ENCODE measurements around the gene AMMECR1. TPM values are rescaled to one million over a fixed set of nuclear protein-coding genes. Genes with fewer than 3 reads are reported as not detected.

Gene AMMECR1
- total RNA-seq, 1 experiment from 2014 or later, result 9.4 TPM

DNA sequence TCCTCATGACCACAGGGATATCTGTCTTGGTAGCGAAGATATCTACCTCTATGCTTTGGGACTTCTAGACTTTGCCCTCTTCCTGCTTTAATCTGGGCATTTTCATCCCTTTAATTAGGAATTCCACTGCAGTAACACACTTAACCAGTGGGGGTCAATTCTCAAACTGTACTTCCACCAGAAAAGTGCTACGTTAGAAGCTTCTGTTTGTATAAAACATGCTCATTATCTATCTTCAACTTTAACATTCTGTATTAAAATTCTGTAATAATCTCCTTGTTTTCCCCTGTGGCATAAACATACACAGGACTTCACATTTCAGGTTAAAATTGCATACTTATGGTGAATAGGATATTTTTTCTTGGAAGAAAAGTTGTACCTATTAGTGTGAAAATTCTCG, 105.6 kb downstream of the AMMECR1 start:
- no peak for DNase-seq (ENCODE audit: low read depth)

DNA sequence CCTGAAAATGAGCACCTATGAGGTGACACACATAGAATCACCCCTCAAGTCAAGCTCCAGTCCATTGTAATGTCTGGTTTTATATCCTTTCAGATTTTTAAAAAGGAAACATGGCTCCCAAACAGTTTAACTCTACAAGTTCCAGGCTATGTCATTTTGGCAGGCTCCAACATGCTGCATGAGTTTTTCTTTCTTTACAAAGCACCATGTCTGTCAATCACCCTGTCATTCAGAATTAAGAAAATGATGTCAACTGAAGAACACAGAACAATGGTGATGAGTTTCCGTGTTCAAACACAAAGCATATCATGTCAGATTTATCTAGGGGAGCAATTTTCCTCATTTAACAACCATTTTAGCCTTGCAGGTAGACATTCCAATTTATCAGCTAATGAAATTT, 106.5 kb downstream of the AMMECR1 start:
- DNase-seq (ENCODE audit: low read depth), result no peak

DNA sequence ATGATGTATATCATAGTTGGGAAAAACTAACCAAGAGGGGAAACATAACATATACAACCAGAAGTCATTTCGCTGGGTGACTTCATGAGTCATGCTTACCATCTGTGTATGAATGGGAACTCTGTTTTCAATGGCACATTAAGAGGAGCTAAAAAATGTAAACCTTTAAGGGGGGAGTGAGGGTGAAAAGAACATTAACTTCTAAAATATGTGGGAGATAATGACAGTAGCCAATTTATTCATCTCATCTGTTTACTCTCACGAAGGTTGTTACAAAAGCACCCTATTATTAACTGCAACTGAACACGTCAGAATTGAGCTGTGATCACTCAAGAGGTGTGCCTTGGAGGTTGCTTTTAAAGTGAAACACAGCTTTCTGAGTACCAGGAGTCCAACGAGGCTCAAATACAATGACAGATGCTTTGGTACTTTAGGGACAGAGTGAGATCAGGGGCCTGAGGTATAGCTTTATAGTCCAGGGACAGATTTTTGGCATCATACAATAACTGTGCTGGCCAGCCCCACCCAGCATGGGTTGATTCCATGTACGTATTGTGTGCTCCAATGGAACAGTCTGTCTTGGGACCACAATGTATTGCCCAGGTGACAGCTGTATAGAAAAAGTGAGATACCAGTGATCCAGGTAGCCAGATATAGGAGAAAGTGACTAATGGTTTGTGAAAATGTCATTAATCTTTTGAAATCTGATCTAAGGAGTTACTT, 107.3 kb downstream of the AMMECR1 start:
- peak; percentile 43 for DNase-seq (ENCODE audit: low read depth)

DNA sequence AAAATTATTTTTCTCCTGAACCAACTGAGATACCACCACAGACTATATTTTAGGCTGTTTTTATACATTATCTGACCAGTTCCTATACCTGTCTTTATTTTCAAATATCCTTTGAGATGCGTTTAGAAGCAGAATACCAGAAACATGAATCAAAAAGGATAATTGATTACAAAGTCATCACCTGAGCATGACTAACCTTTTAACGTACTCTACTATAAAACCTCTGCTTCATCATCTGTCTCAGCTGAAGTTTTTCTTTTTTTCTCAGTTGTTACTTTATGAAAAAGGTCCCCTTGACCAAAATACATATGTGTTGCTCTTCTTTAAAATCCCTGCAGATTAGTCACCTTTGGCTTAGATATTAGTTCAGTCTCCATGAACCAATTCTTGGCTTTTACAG, 109.8 kb downstream of the AMMECR1 start:
- no peak for DNase-seq (ENCODE audit: low read depth)

DNA sequence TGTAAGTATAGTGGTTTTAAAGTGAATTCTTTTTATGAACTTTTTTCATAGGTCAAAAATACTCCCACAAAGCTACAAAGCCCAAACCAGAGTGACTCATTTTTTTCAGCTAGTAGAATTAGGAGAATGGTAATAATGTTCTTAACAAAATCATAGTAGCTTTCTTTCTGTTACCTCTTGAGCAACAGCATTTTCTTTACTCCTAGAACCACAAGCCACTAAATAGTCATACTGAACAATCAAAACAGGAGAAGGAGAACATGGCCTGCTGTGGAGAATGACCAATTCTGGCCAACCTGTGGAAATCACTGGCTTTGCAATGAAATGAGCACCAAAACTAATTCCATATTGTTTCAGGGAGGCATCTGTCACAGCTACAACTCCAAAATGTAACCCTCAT, 112.9 kb downstream of the AMMECR1 start:
- no peak for DNase-seq (ENCODE audit: low read depth)

DNA sequence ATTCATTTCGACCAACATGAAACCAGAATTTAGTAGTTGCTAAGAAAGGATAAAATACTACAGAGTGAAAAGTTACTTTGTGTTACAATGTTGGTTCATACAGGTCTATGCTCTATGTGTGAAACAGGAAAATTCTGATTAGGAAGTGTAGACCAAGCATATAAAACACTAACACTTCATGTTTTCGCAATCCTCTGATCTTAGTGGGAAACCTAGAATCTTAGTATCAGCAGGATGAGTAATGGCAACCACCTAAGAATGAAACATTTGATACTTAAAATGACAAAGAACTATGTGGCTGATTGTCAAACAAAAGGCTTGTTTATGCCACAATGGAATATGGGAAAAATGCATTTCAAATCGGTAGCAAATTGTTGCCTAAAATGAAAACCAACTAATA, 116.1 kb downstream of the AMMECR1 start:
- no peak for DNase-seq (ENCODE audit: low read depth)

DNA sequence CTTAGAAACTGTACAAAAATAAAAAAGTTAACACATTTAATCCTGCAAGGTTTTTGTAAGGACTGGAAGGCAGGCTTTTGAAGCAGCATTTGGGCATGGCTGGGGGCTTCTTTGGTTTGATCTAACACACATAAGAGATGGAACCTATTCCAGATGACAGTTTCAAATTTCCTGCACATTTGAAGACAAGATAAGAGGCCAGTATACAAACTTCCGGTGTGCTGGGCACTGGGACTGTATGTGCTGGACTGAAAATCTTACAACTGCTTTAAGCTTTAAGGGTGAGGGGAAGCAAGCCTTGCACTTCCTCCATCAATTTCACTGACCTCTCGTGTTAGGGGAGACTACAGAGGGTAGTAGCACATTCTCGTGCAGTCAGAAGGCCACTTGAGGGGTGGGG, 122.9 kb downstream of the AMMECR1 start:
- no peak for DNase-seq (ENCODE audit: low read depth)

DNA sequence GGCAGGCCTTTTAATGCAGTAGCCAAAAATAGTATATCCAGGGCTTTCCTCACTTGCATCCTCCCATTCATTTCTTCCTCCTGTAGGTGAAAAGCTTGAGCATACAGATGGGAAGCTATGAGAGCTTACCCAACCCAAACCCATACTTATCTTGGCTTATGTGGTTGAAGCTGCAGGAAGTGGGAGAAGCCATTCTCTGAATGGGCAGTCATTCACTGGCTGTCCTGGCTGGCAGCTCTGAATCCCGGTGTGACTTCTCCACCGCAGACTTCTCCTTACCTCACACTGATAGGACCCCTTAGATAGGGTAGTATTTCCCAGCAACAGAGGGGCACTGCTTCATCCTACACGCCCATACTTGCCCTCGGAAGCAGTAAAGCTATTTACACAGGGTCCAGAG, 125.4 kb downstream of the AMMECR1 start:
- no peak for DNase-seq (ENCODE audit: low read depth)

DNA sequence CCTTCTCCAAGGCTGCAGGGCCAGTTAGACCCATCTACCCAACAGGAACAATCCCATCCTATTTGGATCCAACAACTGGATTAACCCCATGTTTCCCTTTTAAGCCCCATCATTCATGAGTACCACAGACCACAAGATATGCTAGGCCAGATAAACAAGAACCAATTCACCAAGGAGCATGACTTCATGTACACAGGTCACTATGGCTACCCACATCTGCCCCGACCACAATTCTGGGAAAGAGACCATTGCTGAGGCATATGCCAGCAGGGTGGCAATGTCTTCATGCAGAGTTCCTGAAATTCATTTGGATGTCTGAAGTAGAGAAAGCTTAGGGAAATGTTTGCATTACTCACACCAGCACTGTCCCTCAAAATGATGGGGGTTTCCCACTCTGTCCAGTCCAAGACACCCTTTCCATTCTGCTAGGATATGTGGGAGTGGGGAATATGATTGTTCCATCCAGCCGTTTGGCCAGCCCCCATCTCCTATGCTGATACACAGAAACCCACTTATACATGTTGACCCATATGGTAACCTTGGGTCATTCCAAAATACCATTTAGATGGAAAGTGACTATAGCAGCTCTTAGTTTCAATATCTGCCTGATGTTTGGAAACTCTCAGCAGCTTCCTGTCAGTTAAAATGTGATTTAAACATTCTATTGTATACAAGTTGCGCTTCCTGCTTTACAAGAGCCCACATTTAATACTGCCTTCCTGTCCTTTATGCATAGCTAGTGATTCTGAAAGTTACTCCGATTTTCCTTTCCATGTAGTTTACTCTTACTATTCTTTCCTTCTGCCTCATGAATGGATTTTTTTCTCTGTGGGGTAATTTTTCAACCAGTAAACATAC, 129.0 kb downstream of the AMMECR1 start:
- DNase-seq (ENCODE audit: low read depth), result peak; percentile 37

- DNase-seq (ENCODE audit: low read depth), result no peak
Measured at GRCh38 chrX:110183314-110183713, 134.6 kb downstream of the AMMECR1 start.

DNA sequence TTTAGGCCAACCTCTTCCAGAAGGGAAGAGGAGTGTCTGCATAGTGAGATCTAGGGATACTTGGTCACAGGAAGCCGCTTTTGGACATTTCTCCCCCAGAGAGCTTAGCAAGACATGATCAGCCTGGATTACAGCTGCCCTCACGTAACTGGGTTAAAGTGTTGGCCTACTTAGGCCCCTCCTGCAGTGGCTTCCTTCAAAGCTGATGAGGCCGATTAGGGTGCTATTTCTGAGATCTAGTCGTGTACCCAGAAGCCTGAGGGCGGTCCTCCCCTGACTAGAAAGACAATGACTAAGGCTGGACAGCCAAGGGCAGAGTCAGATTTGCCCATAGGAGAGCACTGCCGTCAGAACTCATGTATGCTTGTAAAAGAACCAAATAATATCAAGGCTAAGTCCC, 135.0 kb downstream of the AMMECR1 start:
- no peak for DNase-seq (ENCODE audit: low read depth)

GRCh38 chrX:110182362-110182761, 135.5 kb downstream of the AMMECR1 start:
- no peak for DNase-seq (ENCODE audit: low read depth)

GRCh38 chrX:110181459-110182137, 136.3 kb downstream of the AMMECR1 start:
- DNase-seq (ENCODE audit: low read depth), result no peak

DNA sequence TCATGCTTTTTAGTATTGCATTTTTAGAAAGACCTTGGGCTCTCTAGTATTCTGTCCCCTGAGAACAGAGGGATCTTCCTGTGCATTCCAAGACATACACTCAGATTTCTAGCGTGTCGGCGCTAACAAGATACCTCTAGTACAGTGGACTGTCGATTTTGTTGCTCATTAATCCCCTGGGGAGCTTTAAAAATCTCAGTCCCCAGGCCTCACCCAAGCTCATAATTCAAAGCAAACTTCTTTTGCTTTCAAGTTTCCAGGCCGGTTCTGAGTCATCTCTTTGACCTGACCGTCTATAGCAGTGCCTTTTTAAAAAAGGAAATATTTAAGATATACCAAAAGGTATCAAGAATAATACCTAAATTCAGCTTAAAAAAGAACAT, 137.0 kb downstream of the AMMECR1 start:
- peak; percentile 26 for DNase-seq (ENCODE audit: low read depth)

- peak; percentile 58 for DNase-seq (ENCODE audit: low read depth)
Measured at GRCh38 chrX:110180176-110180927, 137.5 kb downstream of the AMMECR1 start.

GRCh38 chrX:110178179-110178865, 139.6 kb downstream of the AMMECR1 start:
- DNase-seq (ENCODE audit: low read depth), result no peak

GRCh38 chrX:110175696-110176095, 142.2 kb downstream of the AMMECR1 start:
- no peak for DNase-seq (ENCODE audit: low read depth)

DNA sequence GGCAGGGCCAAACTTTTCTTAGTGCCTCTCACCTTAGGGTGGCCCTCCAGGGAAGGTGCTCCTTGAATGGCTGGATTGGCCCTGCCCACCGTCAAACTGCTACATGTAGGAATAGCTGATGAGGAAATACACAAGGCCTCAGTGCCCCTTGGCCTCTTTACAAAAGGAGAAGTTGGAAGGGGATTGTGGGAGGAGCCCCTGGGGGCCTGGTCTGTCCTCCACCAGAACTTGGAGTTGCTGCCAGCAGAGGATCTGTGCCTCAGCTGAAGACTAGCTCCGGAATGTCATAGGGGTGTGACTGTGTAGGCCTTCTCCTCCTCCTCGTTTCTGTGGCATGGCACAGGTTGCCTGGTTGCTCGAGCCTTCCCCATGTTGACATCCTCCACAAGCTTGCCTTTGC, 142.7 kb downstream of the AMMECR1 start:
- DNase-seq (ENCODE audit: low read depth), result no peak

GRCh38 chrX:110173192-110174175, 144.4 kb downstream of the AMMECR1 start:
- no peak for DNase-seq (ENCODE audit: low read depth)

GRCh38 chrX:110172215-110172614, 145.7 kb downstream of the AMMECR1 start:
- no peak for DNase-seq (ENCODE audit: low read depth)

Data from Daoy (cell line).